Measurements from ENCODE around the gene MPV17. TPM values are rescaled to one million over a fixed set of nuclear protein-coding genes. Genes with fewer than 3 reads are reported as not detected.
"Not testable (repeated sequence)": the region's sequence is repeated elsewhere in the genome, so short reads cannot be mapped to it uniquely, and the experiment has no call there.

Gene MPV17
- total RNA-seq, 4 donors from 2014 or later = 92.9 to 151 (median 116) TPM

GRCh38 chr2:27322301-27322765 lies 564 bp downstream of the MPV17 start:
- intact Hi-C loops (cut with DNase I) = loop anchor here (5.0 kb wide), 1 partner anchor 35 kb away; the partner anchor contains the start of gene GTF3C2
- peaks cover 11 to 25% of the 10 kb centered on the region in 2 donors for H3K4me1 ChIP-seq
- 1 to 3% methylated on average over 7 to 10 of the region's 10 CpGs for WGBS, 2 donors
- peak; percentile 80 to 88 for DNase-seq
- no peaks in the 10 kb centered on the region for H3K9me3 ChIP-seq
- peak overlapping the region; percentile 77 to 94 (median 89) for H3K27ac ChIP-seq
- H3K36me3 ChIP-seq = peaks cover 6 to 10% of the 10 kb centered on the region in 2 donors
- peak overlapping the region; percentile 53 to 81 (median 60) for H3K4me3 ChIP-seq (replicated peaks in 1 of 3)
- no peak for TF ChIP-seq CTCF (IDR thresholded peaks at IDR 0.05)
- no peak for TF ChIP-seq POLR2A (IDR thresholded peaks at IDR 0.05)
- H3K27me3 ChIP-seq = no peaks in the 10 kb centered on the region

- 28 to 38% methylated on average over 7 to 8 of the region's 8 CpGs for WGBS, 2 donors
- H3K36me3 ChIP-seq = peaks cover 0 to under 1% of the 10 kb centered on the region in 2 donors
- no peaks in the 10 kb centered on the region for H3K27me3 ChIP-seq
- no peak overlapping the region for H3K4me3 ChIP-seq (replicated peaks in 1 of 3)
- peak; percentile 10 to 59 (median 35) for TF ChIP-seq CTCF (IDR thresholded peaks at IDR 0.05)
- peak in 1 of 2 donors; percentile 45 for TF ChIP-seq POLR2A (IDR thresholded peaks at IDR 0.05)
- no peaks in the 10 kb centered on the region for H3K9me3 ChIP-seq
- peak overlapping the region; percentile 13 to 94 (median 46) for H3K27ac ChIP-seq
- intact Hi-C loops (cut with DNase I) = loop anchor here (5.0 kb wide), 1 partner anchor 36 kb away; the partner anchor contains the start of gene GTF3C2
- H3K4me1 ChIP-seq = peaks cover 11 to 25% of the 10 kb centered on the region in 2 donors
- peak; percentile 91 to 93 for DNase-seq
Measured at GRCh38 chr2:27320958-27321543, 1.8 kb downstream of the MPV17 start.

GRCh38 chr2:27319839-27320238 lies 3.1 kb downstream of the MPV17 start:
- intact Hi-C loops (cut with DNase I) = loop anchor here (5.0 kb wide), 1 partner anchor 37 kb away; the partner anchor contains the start of gene GTF3C2
- not testable (repeated sequence) for H3K9me3 ChIP-seq; H3K4me3 ChIP-seq (replicated peaks in 1 of 3); H3K36me3 ChIP-seq; DNase-seq; H3K27me3 ChIP-seq; H3K27ac ChIP-seq
- H3K4me1 ChIP-seq = peaks cover 11 to 25% of the 10 kb centered on the region in 2 donors
- 92 to 96% methylated on average over 15 of the region's 15 CpGs for WGBS, 2 donors

- WGBS, 2 donors = 39 to 49% methylated on average over 5 to 9 of the region's 12 CpGs
- Histone ChIP-seq H3K27me3 (no peaks in the 10 kb centered on the region), H3K4me3 (replicated peaks in 1 of 3) (no peak overlapping the region), H3K27ac (no peak overlapping the region), H3K36me3 (no peaks in the 10 kb centered on the region), H3K9me3 (no peaks in the 10 kb centered on the region), H3K4me1 (peaks cover 0 to 14% of the 10 kb centered on the region in 2 donors)
- DNase-seq = no peak
- intact Hi-C loops (cut with DNase I) = no loop called here
- TF ChIP-seq CTCF (IDR thresholded peaks at IDR 0.05) (no peak), POLR2A (IDR thresholded peaks at IDR 0.05) (no peak)
Measured at GRCh38 chr2:27316655-27317412, 6.1 kb downstream of the MPV17 start.

- no peaks in the 10 kb centered on the region for H3K9me3 ChIP-seq
- intact Hi-C loops (cut with DNase I) = no loop called here
- no peaks in the 10 kb centered on the region for H3K27me3 ChIP-seq
- no peaks in the 10 kb centered on the region for H3K4me1 ChIP-seq
- 75 to 79% methylated on average over 8 of the region's 8 CpGs for WGBS, 2 donors
- DNase-seq = no peak
- H3K27ac ChIP-seq = no peak overlapping the region
- no peak overlapping the region for H3K4me3 ChIP-seq (replicated peaks in 1 of 3)
- H3K36me3 ChIP-seq = no peaks in the 10 kb centered on the region
- TF ChIP-seq POLR2A (IDR thresholded peaks at IDR 0.05) (no peak), CTCF (IDR thresholded peaks at IDR 0.05) (no peak)
Measured at GRCh38 chr2:27315122-27315521, 7.8 kb downstream of the MPV17 start.
